GM18870 (cell line): ENCODE measurements around the gene RUFY1.

ENCODE experiments used
- ATAC-seq: cut with Tn5 transposase; IDR thresholded peaks from one replicate; pipeline ENCODE4 v1.9.1; 2021; ENCODE audit warnings: moderate library complexity; ENCODE audit not compliant: unreplicated experiment

RUFY1 gene

GRCh38 chr5:179603308-179603707, 53.0 kb downstream of the RUFY1 start:
- ATAC-seq = no peak

- no peak for ATAC-seq
These were observed 54.9 kb downstream of the RUFY1 start for GRCh38 chr5:179605026-179605833.

- no peak for ATAC-seq
These were observed 55.9 kb downstream of the RUFY1 start for GRCh38 chr5:179606071-179606909.

GRCh38 chr5:179606910-179607159, 56.5 kb downstream of the RUFY1 start:
- ATAC-seq = no peak

- no peak for ATAC-seq
These were observed 57.0 kb downstream of the RUFY1 start for GRCh38 chr5:179607160-179607931.

- no peak for ATAC-seq
These were observed 57.8 kb downstream of the RUFY1 start for GRCh38 chr5:179608131-179608581.

- no peak for ATAC-seq
These were observed 59.4 kb downstream of the RUFY1 start for GRCh38 chr5:179609834-179610108.

GRCh38 chr5:179610109-179610902, 60.0 kb downstream of the RUFY1 start:
- ATAC-seq = no peak

- ATAC-seq = no peak
These were observed 60.5 kb downstream of the RUFY1 start for GRCh38 chr5:179610903-179611265.

GRCh38 chr5:179612577-179613459, 62.5 kb downstream of the RUFY1 start:
- no peak for ATAC-seq

GRCh38 chr5:179613460-179614071, 63.2 kb downstream of the RUFY1 start:
- no peak for ATAC-seq

- ATAC-seq = no peak
These were observed 64.4 kb downstream of the RUFY1 start for GRCh38 chr5:179614745-179615144.

- no peak for ATAC-seq
These were observed 64.8 kb downstream of the RUFY1 start for GRCh38 chr5:179615203-179615602.

GRCh38 chr5:179616002-179616594, 65.7 kb downstream of the RUFY1 start:
- no peak for ATAC-seq

GRCh38 chr5:179617930-179618329, 67.6 kb downstream of the RUFY1 start:
- no peak for ATAC-seq

- ATAC-seq = no peak
These were observed 68.7 kb downstream of the RUFY1 start for GRCh38 chr5:179618923-179619554.

GRCh38 chr5:179619776-179620175, 69.4 kb downstream of the RUFY1 start:
- no peak for ATAC-seq

- ATAC-seq = no peak
These were observed 69.9 kb downstream of the RUFY1 start for GRCh38 chr5:179620293-179620692.
